Liver (tissue), 9 donors: Measurements from ENCODE around the gene HRH2. TPM values are rescaled to one million over a fixed set of nuclear protein-coding genes. Genes with fewer than 3 reads are reported as not detected.

Experiments
- DNase-seq: peaks from one replicate; pipeline ENCODE4 v3.0.0-alpha.2; 2017; ENCODE audit warnings: low spot score
- H3K27ac ChIP-seq, 2 donors: one replicate each; pipeline ENCODE4 v1.7.0; 2013; ENCODE audit warnings: inconsistent platforms in 2 of 2, low read length in 2 of 2, control low read depth in 1 of 2, low read depth in 1 of 2, mild to moderate bottlenecking in 1 of 2
- H3K27me3 ChIP-seq, 4 donors: one replicate each; pipeline versions ENCODE4 v1.6.1 to v1.7.0; 2013; ENCODE audit warnings: low read length in 3 of 4, inconsistent platforms in 1 of 4, mild to moderate bottlenecking in 1 of 4, moderate library complexity in 1 of 4; ENCODE audit not compliant: control insufficient read depth in 4 of 4, insufficient read depth in 4 of 4
- H3K36me3 ChIP-seq, 4 donors: one replicate each; pipeline versions ENCODE4 v1.6.1 to v1.7.0; 2013; ENCODE audit warnings: low read length in 3 of 4, mild to moderate bottlenecking in 3 of 4, low read depth in 1 of 4, moderate library complexity in 1 of 4; ENCODE audit not compliant: control insufficient read depth in 4 of 4, insufficient read depth in 3 of 4
- H3K4me1 ChIP-seq, 4 donors: one replicate each; pipeline versions ENCODE4 v1.6.1 to v1.7.0; 2013; ENCODE audit warnings: low read length in 3 of 4, mild to moderate bottlenecking in 3 of 4, moderate library complexity in 1 of 4; ENCODE audit not compliant: control insufficient read depth in 4 of 4, insufficient read depth in 4 of 4
- H3K4me3 ChIP-seq, 3 donors: one replicate each; pipeline versions ENCODE4 v1.6.1 to v1.7.0; 2013; ENCODE audit warnings: low read length in 3 of 3, control low read depth in 1 of 3, low read depth in 1 of 3, mild to moderate bottlenecking in 1 of 3
- H3K9ac ChIP-seq, 2 donors: one replicate each; pipeline ENCODE4 v1.7.0; 2013; ENCODE audit warnings: low read length in 2 of 2, mild to moderate bottlenecking in 2 of 2, moderate library complexity in 2 of 2, control low read depth in 1 of 2, low read depth in 1 of 2
- H3K9me3 ChIP-seq, 4 donors: one replicate each; pipeline versions ENCODE4 v1.6.1 to v1.7.0; 2013; ENCODE audit warnings: low read length in 3 of 4; ENCODE audit not compliant: control insufficient read depth in 4 of 4
- EGR1 ChIP-seq, 2 donors: IDR thresholded peaks; 2 replicates each; pipeline ENCODE4 v1.6.1; 2016 to 2018; ENCODE audit warnings: antibody characterized with exemption in 2 of 2, low read depth in 2 of 2
- FOXA1 ChIP-seq: IDR thresholded peaks from 2 replicates; pipeline ENCODE4 v1.6.1; 2016; ENCODE audit warnings: antibody characterized with exemption
- FOXA2 ChIP-seq: IDR thresholded peaks from 2 replicates; pipeline ENCODE4 v1.6.1; 2016; ENCODE audit warnings: antibody characterized with exemption
- GABPA ChIP-seq, 2 donors: IDR thresholded peaks in 1 of 2; conservative IDR thresholded peaks in 1 of 2; 2 replicates each; pipeline ENCODE4 v1.6.1; 2016; ENCODE audit warnings: antibody characterized with exemption in 2 of 2, mild to moderate bottlenecking in 1 of 2, moderate library complexity in 1 of 2
- HNF4A ChIP-seq, 2 donors: conservative IDR thresholded peaks; 2 replicates each; pipeline ENCODE4 v1.6.1; 2016; ENCODE audit warnings: antibody characterized with exemption in 2 of 2, mild to moderate bottlenecking in 2 of 2
- HNF4G ChIP-seq: IDR thresholded peaks from 2 replicates; pipeline ENCODE4 v1.6.1; 2016; ENCODE audit warnings: antibody characterized with exemption
- JUND ChIP-seq, 2 donors: IDR thresholded peaks; 2 replicates each; pipeline ENCODE4 v1.6.1; 2016; ENCODE audit warnings: antibody characterized with exemption in 2 of 2
- MAX ChIP-seq: IDR thresholded peaks from 2 replicates; pipeline ENCODE4 v1.6.1; 2016; ENCODE audit warnings: antibody characterized with exemption
- NR2F2 ChIP-seq: IDR thresholded peaks from 2 replicates; pipeline ENCODE4 v1.6.1; 2016; ENCODE audit warnings: antibody characterized with exemption
- RAD21 ChIP-seq, 2 donors: IDR thresholded peaks; 2 replicates each; pipeline ENCODE4 v1.6.1; 2016; ENCODE audit warnings: antibody characterized with exemption in 2 of 2, mild to moderate bottlenecking in 2 of 2
- REST ChIP-seq: IDR thresholded peaks from 2 replicates; pipeline ENCODE4 v1.6.1; 2016; ENCODE audit warnings: antibody characterized with exemption, mild to moderate bottlenecking
- RXRA ChIP-seq, 2 donors: IDR thresholded peaks; 2 replicates each; pipeline ENCODE4 v1.6.1; 2017 to 2018; ENCODE audit warnings: antibody characterized with exemption in 2 of 2, mild to moderate bottlenecking in 1 of 2
- SP1 ChIP-seq: IDR thresholded peaks from 2 replicates; pipeline ENCODE4 v1.6.1; 2018; ENCODE audit warnings: antibody characterized with exemption, mild to moderate bottlenecking
- TAF1 ChIP-seq: conservative IDR thresholded peaks from 2 replicates; pipeline ENCODE4 v1.6.1; 2016; ENCODE audit warnings: antibody characterized with exemption, mild to moderate bottlenecking
- YY1 ChIP-seq: IDR thresholded peaks from 2 replicates; pipeline ENCODE4 v1.6.1; 2016; ENCODE audit warnings: antibody characterized with exemption, mild to moderate bottlenecking
- whole genome bisulfite sequencing: extraction: QIAGEN DNeasy Blood & Tissue Kit; methylation state at CpG from one replicate; pipeline ENCODE4 v1.1.7; 2013; 5-methylcytosine and 5-hydroxymethylcytosine counted together
- polyA plus RNA-seq, 2 donors: library from polyadenylated mRNA; stranded (reverse) in 1 of 2; unstranded in 1 of 2; fragments of 200-250 nt in 1 of 2; fragments of >200 nt in 1 of 2; fragmentation: Nextera tagmentation in 1 of 2; extraction: Ambion mirVana in 1 of 2; gene quantifications; one replicate each; pipeline versions ENCODE4 v1.2.1 to v1.2.3, GENCODE V29; 2013 to 2015
- total RNA-seq, 2 donors: library from RNA; depleted of rRNA; stranded (reverse); fragments of >200 nt; gene quantifications; one replicate each; pipeline ENCODE4 v1.2.3, GENCODE V29; 2014
- TF ChIP-seq, protein P1 (sequence below): IDR thresholded peaks from 2 replicates; pipeline ENCODE4 v1.6.1; 2016; ENCODE audit warnings: antibody characterized with exemption
- TF ChIP-seq, protein P2 (sequence below): IDR thresholded peaks from 2 replicates; pipeline ENCODE4 v1.6.1; 2016; ENCODE audit warnings: antibody characterized with exemption
- TF ChIP-seq, protein P3 (sequence below): fragments of 150-350 bp; IDR thresholded peaks from 2 replicates; pipeline ENCODE4 v1.5.1; 2017; ENCODE audit warnings: improper control_type of control experiment, low read depth, low read length; ENCODE audit not compliant: missing input control
- donor health status: healthy.
- donor health status: healthy.
- donor health status: healthy.
- donor health status: healthy.
- donor health status: healthy.

HRH2 gene
- total and polyA plus RNA-seq, 4 donors = 0.44 to 2.6 (median 1.3) TPM

DNA sequence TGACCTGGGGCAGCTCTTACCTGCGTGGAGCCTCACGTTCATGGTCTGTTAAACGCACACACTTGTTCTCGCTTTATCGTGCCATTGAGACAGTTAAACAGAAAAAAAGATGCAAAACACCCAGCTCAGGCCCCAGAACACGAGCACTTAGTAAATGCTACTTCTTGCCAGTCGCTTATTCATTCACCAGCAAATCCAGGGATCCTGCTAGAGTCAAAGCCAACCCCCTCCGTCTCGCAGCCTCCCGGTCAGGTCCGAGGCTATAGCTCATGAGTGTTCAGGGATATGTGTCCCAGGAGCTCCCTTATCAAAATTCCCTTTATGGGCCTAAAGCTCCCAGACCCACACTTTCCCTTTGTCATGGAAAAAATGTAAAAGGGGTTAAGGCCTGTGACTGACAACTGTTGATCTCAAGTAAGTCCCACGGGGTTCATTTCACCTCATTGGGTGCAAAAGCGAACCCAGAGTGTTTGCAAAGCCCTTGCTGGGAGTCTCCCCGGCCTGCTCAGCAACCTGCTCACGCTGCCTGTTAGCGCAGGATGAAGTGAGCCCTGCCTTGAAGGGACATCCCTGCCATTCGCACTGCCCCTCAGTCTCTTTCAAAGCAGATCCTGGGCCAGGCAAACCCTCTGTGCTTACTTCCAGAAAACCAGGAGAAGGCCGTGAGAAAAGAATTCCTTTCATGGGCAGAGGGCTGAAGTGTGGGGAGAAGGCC, 40.7 kb downstream of the HRH2 start:
- DNase-seq = no peak
- peaks cover 0 to 2% (median 0%) of the 10 kb centered on the region in 4 donors for H3K27me3 ChIP-seq
- 85% methylated on average over 18 of the region's 18 CpGs for WGBS

More for the DNA sequence above, 40.7 kb downstream of the HRH2 start:
- Histone ChIP-seq H3K4me1 (no peaks in the 10 kb centered on the region), H3K36me3 (no peaks in the 10 kb centered on the region), H3K4me3 (no peak overlapping the region), H3K9ac (no peak overlapping the region), H3K9me3 (no peaks in the 10 kb centered on the region), H3K27ac (no peak overlapping the region)
- no peak for TF ChIP-seq MAX
- no peak for TF ChIP-seq SP1
- no peak for TF ChIP-seq FOXA2
- TF ChIP-seq HNF4G = no peak
- no peak for TF ChIP-seq NR2F2
- TF ChIP-seq, protein P1, sequence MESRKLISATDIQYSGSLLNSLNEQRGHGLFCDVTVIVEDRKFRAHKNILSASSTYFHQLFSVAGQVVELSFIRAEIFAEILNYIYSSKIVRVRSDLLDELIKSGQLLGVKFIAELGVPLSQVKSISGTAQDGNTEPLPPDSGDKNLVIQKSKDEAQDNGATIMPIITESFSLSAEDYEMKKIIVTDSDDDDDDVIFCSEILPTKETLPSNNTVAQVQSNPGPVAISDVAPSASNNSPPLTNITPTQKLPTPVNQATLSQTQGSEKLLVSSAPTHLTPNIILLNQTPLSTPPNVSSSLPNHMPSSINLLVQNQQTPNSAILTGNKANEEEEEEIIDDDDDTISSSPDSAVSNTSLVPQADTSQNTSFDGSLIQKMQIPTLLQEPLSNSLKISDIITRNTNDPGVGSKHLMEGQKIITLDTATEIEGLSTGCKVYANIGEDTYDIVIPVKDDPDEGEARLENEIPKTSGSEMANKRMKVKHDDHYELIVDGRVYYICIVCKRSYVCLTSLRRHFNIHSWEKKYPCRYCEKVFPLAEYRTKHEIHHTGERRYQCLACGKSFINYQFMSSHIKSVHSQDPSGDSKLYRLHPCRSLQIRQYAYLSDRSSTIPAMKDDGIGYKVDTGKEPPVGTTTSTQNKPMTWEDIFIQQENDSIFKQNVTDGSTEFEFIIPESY = no peak
- TF ChIP-seq, protein P2, sequence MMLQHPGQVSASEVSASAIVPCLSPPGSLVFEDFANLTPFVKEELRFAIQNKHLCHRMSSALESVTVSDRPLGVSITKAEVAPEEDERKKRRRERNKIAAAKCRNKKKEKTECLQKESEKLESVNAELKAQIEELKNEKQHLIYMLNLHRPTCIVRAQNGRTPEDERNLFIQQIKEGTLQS = no peak
- no peak for TF ChIP-seq REST
- no peak for TF ChIP-seq RAD21 (IDR thresholded peaks at IDR 0.05)
- no peak for TF ChIP-seq EGR1 (IDR thresholded peaks at IDR 0.05; ENCODE audit: low read depth in 2 of 2)
- TF ChIP-seq FOXA1 = no peak
- TF ChIP-seq, protein P3, sequence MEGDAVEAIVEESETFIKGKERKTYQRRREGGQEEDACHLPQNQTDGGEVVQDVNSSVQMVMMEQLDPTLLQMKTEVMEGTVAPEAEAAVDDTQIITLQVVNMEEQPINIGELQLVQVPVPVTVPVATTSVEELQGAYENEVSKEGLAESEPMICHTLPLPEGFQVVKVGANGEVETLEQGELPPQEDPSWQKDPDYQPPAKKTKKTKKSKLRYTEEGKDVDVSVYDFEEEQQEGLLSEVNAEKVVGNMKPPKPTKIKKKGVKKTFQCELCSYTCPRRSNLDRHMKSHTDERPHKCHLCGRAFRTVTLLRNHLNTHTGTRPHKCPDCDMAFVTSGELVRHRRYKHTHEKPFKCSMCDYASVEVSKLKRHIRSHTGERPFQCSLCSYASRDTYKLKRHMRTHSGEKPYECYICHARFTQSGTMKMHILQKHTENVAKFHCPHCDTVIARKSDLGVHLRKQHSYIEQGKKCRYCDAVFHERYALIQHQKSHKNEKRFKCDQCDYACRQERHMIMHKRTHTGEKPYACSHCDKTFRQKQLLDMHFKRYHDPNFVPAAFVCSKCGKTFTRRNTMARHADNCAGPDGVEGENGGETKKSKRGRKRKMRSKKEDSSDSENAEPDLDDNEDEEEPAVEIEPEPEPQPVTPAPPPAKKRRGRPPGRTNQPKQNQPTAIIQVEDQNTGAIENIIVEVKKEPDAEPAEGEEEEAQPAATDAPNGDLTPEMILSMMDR = no peak
- TF ChIP-seq YY1 = no peak
- TF ChIP-seq TAF1 = no peak
- TF ChIP-seq RXRA (IDR thresholded peaks at IDR 0.05) = no peak
- no peak for TF ChIP-seq HNF4A (conservative IDR thresholded peaks at IDR 0.05)
- TF ChIP-seq JUND (IDR thresholded peaks at IDR 0.05) = no peak
- TF ChIP-seq GABPA (IDR thresholded peaks at IDR 0.05 in 1 of 2, conservative IDR thresholded peaks at IDR 0.05 in 1 of 2) = no peak
